IMR-90 (cell line): ENCODE data around the gene LRP1B. TPM values are rescaled to one million over a fixed set of nuclear protein-coding genes. Genes with fewer than 3 reads are reported as not detected.

Source experiments
- ATAC-seq: fragments of 200-7000 bp; cut with Tn5 transposase; 2 replicates; pipeline ENCODE4 v1.9.1; 2020; ENCODE audit warnings: low read depth, mild to moderate bottlenecking, moderate library complexity
- BruUV-seq: library from RNA; stranded (reverse); fragments of 400-500 nt; replicated peaks from 2 replicates; lab custom pipeline; 2021; lab: Mats Ljungman, UMichigan
- CTCF ChIA-PET: fragments of 300-600 bp; formaldehyde crosslinking; extraction: SDS; loops from one replicate; lab custom pipeline; 2021; ENCODE audit warnings: antibody characterized with exemption; lab: Yijun Ruan, JAX
- POLR2A ChIA-PET: fragments of 300-600 bp; sonication (Branson Sonifier 250); formaldehyde crosslinking; loops from one replicate; lab custom pipeline; 2022; ENCODE audit warnings: antibody characterized with exemption; ENCODE audit not compliant: unreplicated experiment; lab: Charles Lee
- DNase-seq: peaks from one replicate; pipeline ENCODE4 v3.0.0; 2013
- H2AFZ ChIP-seq: replicated peaks from 2 replicates; pipeline ENCODE3; 2013; ENCODE audit warnings: low read length, mild to moderate bottlenecking; ENCODE audit not compliant: poor library complexity
- H2AK5ac ChIP-seq: 2 replicates; pipeline ENCODE4 v1.6.1; 2013; ENCODE audit warnings: low read depth, low read length, inconsistent platforms
- H2AK9ac ChIP-seq: replicated peaks from 2 replicates; pipeline ENCODE3; 2013; ENCODE audit warnings: mild to moderate bottlenecking, low read depth, low read length, moderate library complexity; ENCODE audit not compliant: poor library complexity
- H2BK120ac ChIP-seq: 2 replicates; pipeline ENCODE4 v1.6.1; 2013; ENCODE audit warnings: low read depth, low read length, inconsistent platforms
- H2BK15ac ChIP-seq: 3 replicates; pipeline ENCODE4 v1.6.1; 2013; ENCODE audit warnings: low read depth, low read length, inconsistent platforms
- H2BK20ac ChIP-seq: 2 replicates; pipeline ENCODE4 v1.6.1; 2013; ENCODE audit warnings: low read depth, mild to moderate bottlenecking, inconsistent platforms, low read length, moderate library complexity
- H2BK5ac ChIP-seq: 2 replicates; pipeline ENCODE4 v1.6.1; 2013; ENCODE audit warnings: mild to moderate bottlenecking, low read depth, low read length, inconsistent platforms; ENCODE audit not compliant: poor library complexity, severe bottlenecking
- H3K14ac ChIP-seq: replicated peaks from 2 replicates; pipeline ENCODE4 v1.6.1; 2013; ENCODE audit warnings: low read depth, low read length, inconsistent platforms
- H3K18ac ChIP-seq: 2 replicates; pipeline ENCODE4 v1.6.1; 2013; ENCODE audit warnings: low read depth, low read length, control low read depth
- H3K23ac ChIP-seq: 2 replicates; pipeline ENCODE4 v1.6.1; 2013; ENCODE audit warnings: low read depth, low read length, inconsistent platforms
- H3K27ac ChIP-seq: 2 replicates; pipeline ENCODE4 v1.5.1; 2013; ENCODE audit warnings: mild to moderate bottlenecking, control low read depth, low read length; ENCODE audit not compliant: insufficient read depth
- H3K27me3 ChIP-seq: 2 replicates; pipeline ENCODE4 v1.6.1; 2013; ENCODE audit warnings: low read length; ENCODE audit not compliant: control insufficient read depth, insufficient read depth
- H3K36me3 ChIP-seq: 2 replicates; pipeline ENCODE4 v1.6.1; 2013; ENCODE audit warnings: low read length, mixed read lengths; ENCODE audit not compliant: control insufficient read depth, insufficient read depth
- H3K4ac ChIP-seq: 2 replicates; pipeline ENCODE4 v1.6.1; 2013; ENCODE audit warnings: low read depth, low read length, inconsistent platforms
- H3K4me1 ChIP-seq: 2 replicates; pipeline ENCODE4 v1.6.1; 2013; ENCODE audit warnings: low read length, mixed read lengths; ENCODE audit not compliant: control insufficient read depth, insufficient read depth
- H3K4me2 ChIP-seq: 2 replicates; pipeline ENCODE4 v1.6.1; 2013; ENCODE audit warnings: low read depth, mild to moderate bottlenecking, control low read depth, low read length, moderate library complexity
- H3K4me3 ChIP-seq: 2 replicates; pipeline ENCODE4 v1.5.1; 2013; ENCODE audit warnings: low read depth, mild to moderate bottlenecking, control low read depth, low read length, moderate library complexity; ENCODE audit not compliant: insufficient read depth
- H3K56ac ChIP-seq: 2 replicates; pipeline ENCODE4 v1.6.1; 2013; ENCODE audit warnings: low read length, inconsistent platforms; ENCODE audit not compliant: insufficient read depth; ENCODE audit errors: extremely low read depth
- H3K79me1 ChIP-seq, 2 experiments: 2 replicates each; pipeline ENCODE4 v1.6.1; 2013; ENCODE audit warnings: low read length in 2 of 2, inconsistent platforms in 1 of 2, low read depth in 1 of 2
- H3K9ac ChIP-seq: 2 replicates; pipeline ENCODE4 v1.6.1; 2013; ENCODE audit warnings: low read depth, low read length, control low read depth
- H3K9me1 ChIP-seq: 2 replicates; pipeline ENCODE4 v1.6.1; 2013; ENCODE audit warnings: low read length, inconsistent platforms; ENCODE audit not compliant: insufficient read depth
- H3K9me3 ChIP-seq: 2 replicates; pipeline ENCODE4 v1.6.1; 2013; ENCODE audit warnings: low read length; ENCODE audit not compliant: control insufficient read depth, insufficient read depth
- H4K20me1 ChIP-seq: 2 replicates; pipeline ENCODE4 v1.6.1; 2013; ENCODE audit warnings: low read length, inconsistent platforms; ENCODE audit not compliant: insufficient read depth
- H4K5ac ChIP-seq: 2 replicates; pipeline ENCODE4 v1.6.1; 2013; ENCODE audit warnings: mild to moderate bottlenecking, low read depth, low read length, control low read depth
- H4K8ac ChIP-seq, 2 experiments: 2 replicates each; pipeline ENCODE4 v1.6.1; 2013; ENCODE audit warnings: low read depth in 2 of 2, low read length in 2 of 2, control low read depth in 1 of 2, inconsistent platforms in 1 of 2
- H4K91ac ChIP-seq: 2 replicates; pipeline ENCODE4 v1.6.1; 2013; ENCODE audit warnings: low read depth, low read length, inconsistent platforms; ENCODE audit not compliant: insufficient read depth
- BHLHE40 ChIP-seq: fragments of 150-350 bp; IDR thresholded peaks from 2 replicates; pipeline ENCODE4 v1.6.1; 2016; ENCODE audit warnings: mild to moderate bottlenecking, low read depth, low read length
- CEBPB ChIP-seq: IDR thresholded peaks from 2 replicates; pipeline ENCODE4 v1.6.1; 2012; ENCODE audit warnings: low read depth, low read length, improper control_type of control experiment
- CHD1 ChIP-seq: IDR thresholded peaks from 2 replicates; pipeline ENCODE4 v1.6.1; 2012; ENCODE audit warnings: low read depth, low read length, improper control_type of control experiment
- FOS ChIP-seq: fragments of 150-350 bp; IDR thresholded peaks from 2 replicates; pipeline ENCODE4 v1.6.1; 2016; ENCODE audit warnings: low read depth, low read length
- MAZ ChIP-seq: IDR thresholded peaks from 2 replicates; pipeline ENCODE4 v1.6.1; 2012; ENCODE audit warnings: low read depth, mild to moderate bottlenecking, low read length, improper control_type of control experiment, moderate library complexity, borderline replicate concordance
- MXI1 ChIP-seq: IDR thresholded peaks from 2 replicates; pipeline ENCODE4 v1.6.1; 2012; ENCODE audit warnings: low read depth, mild to moderate bottlenecking, low read length, moderate library complexity, borderline replicate concordance
- NFE2L2 ChIP-seq: fragments of 150-350 bp; IDR thresholded peaks from 2 replicates; pipeline ENCODE4 v1.6.1; 2016; ENCODE audit warnings: low read depth, mild to moderate bottlenecking, low read length
- RAD21 ChIP-seq: IDR thresholded peaks from 2 replicates; pipeline ENCODE4 v1.6.1; 2012; ENCODE audit warnings: low read length, improper control_type of control experiment
- RFX5 ChIP-seq: IDR thresholded peaks from 2 replicates; pipeline ENCODE4 v1.8.0; 2012; ENCODE audit warnings: low read depth, mild to moderate bottlenecking, low read length, moderate library complexity
- SMC3 ChIP-seq: fragments of 150-350 bp; IDR thresholded peaks from 2 replicates; pipeline ENCODE4 v1.6.1; 2016; ENCODE audit warnings: low read depth, mild to moderate bottlenecking, antibody characterized with exemption, low read length, moderate library complexity
- dilution Hi-C: fragments of 300-500 bp; cut with HindIII; formaldehyde crosslinking; loops from one replicate; pipeline ENCODE4 v1.14.3; 2018; ENCODE audit warnings: low sequenced_read_pairs; ENCODE audit not compliant: unreplicated experiment
- in situ Hi-C: fragments of 300-500 bp; cut with MboI; formaldehyde crosslinking; loops from 3 replicates; pipeline ENCODE4 v1.14.3; 2019; ENCODE audit warnings: low sequenced_read_pairs, inconsistent platforms, mixed read lengths
- intact Hi-C: fragments of 100-400 bp; cut with micrococcal nuclease; formaldehyde crosslinking; loops from 2 replicates; pipeline ENCODE4 v1.10.0; 2022
- polyA plus RNA-seq, 3 experiments: library from polyadenylated mRNA; depleted of rRNA; stranded (reverse); fragments of >200 nt; gene quantifications; 2 replicates each; pipeline ENCODE4 v1.2.3, GENCODE V29; 2012; ENCODE audit warnings: low replicate concordance in 1 of 3
- total RNA-seq: library from RNA; depleted of rRNA; stranded (reverse); fragments of >200 nt; gene quantifications from 2 replicates; pipeline ENCODE4 v1.2.3, GENCODE V29; 2012
- TF ChIP-seq, protein P1 (sequence below): fragments of 150-350 bp; IDR thresholded peaks from 2 replicates; pipeline ENCODE4 v1.6.1; 2016; ENCODE audit warnings: low read depth, mild to moderate bottlenecking, low read length, moderate library complexity, borderline replicate concordance

Gene LRP1B
- total and polyA plus RNA-seq, 2 of the 4 experiments (the other 2 are of a cell fraction): under 0.01 to 0.02 TPM

DNA sequence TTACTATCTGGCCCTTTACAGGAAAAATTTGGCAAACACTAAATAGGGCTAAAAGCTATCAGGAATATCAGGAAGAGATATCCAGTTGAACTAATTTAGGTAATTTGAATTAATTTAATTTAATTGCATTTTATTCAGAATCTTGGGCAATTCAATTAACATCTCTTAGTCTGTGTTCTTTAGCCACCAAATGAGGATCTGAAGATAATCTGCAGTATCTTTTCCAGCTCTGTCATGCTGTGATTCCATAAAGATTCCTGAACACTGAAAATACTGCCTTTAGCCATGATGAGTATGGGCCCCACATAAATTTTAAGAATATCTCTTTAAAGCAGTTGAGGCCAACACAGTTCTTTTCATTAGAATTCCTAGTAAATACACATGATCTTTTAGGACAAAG is 1679.5 kb downstream of the LRP1B start:
- Histone ChIP-seq H3K4me1 (no peaks in the 10 kb centered on the region), H3K23ac (no peak overlapping the region), H3K4ac (no peak overlapping the region), H3K4me3 (no peak overlapping the region), H2BK20ac (no peak overlapping the region), H3K56ac (no peak overlapping the region), H2AK9ac (no peak overlapping the region), H2BK120ac (no peak overlapping the region), H4K20me1 (no peaks in the 10 kb centered on the region), H3K4me2 (no peak overlapping the region), H3K27ac (no peak overlapping the region), H2BK5ac (no peak overlapping the region), H3K14ac (no peak overlapping the region), H4K91ac (no peak overlapping the region), H3K18ac (no peak overlapping the region), H3K9me3 (no peaks in the 10 kb centered on the region), H2BK15ac (no peak overlapping the region), H3K9ac (no peak overlapping the region), H4K8ac (no peak overlapping the region), H3K9me1 (no peaks in the 10 kb centered on the region), H3K27me3 (no peaks in the 10 kb centered on the region), H3K36me3 (no peaks in the 10 kb centered on the region), H2AFZ (no peak overlapping the region), H4K5ac (no peak overlapping the region), H3K79me1 (no peaks in the 10 kb centered on the region), H2AK5ac (no peak overlapping the region)
- in situ Hi-C loops: no loop called here
- ATAC-seq (no peak), DNase-seq (no peak)
- TF ChIP-seq NFE2L2: no peak
- no peak for TF ChIP-seq SMC3
- TF ChIP-seq, protein P1, sequence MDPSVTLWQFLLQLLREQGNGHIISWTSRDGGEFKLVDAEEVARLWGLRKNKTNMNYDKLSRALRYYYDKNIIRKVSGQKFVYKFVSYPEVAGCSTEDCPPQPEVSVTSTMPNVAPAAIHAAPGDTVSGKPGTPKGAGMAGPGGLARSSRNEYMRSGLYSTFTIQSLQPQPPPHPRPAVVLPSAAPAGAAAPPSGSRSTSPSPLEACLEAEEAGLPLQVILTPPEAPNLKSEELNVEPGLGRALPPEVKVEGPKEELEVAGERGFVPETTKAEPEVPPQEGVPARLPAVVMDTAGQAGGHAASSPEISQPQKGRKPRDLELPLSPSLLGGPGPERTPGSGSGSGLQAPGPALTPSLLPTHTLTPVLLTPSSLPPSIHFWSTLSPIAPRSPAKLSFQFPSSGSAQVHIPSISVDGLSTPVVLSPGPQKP: no peak
- TF ChIP-seq FOS: no peak
- TF ChIP-seq RFX5: no peak
- TF ChIP-seq BHLHE40: no peak
- no peak for TF ChIP-seq RAD21
- TF ChIP-seq MAZ: no peak
- no peak for TF ChIP-seq MXI1
- TF ChIP-seq CEBPB: no peak
- no peak for TF ChIP-seq CHD1
- BruUV-seq: no TSS peak
- ChIA-PET POLR2A (no interaction called here), CTCF (no interaction called here)
- intact Hi-C loops: no loop called here
- dilution Hi-C loops: no loop called here
